HEK293 (cell line): ENCODE results near the gene NUDT5.

ENCODE experiments used
- CTCF ChIA-PET: fragments of 350-600 bp; formaldehyde crosslinking; extraction: SDS; loops from one replicate; lab custom pipeline; 2021; ENCODE audit warnings: antibody characterized with exemption; lab: Yijun Ruan, JAX
- POLR2A ChIA-PET: fragments of 300-600 bp; formaldehyde crosslinking; extraction: SDS; loops from one replicate; lab custom pipeline; 2020; ENCODE audit warnings: antibody characterized with exemption, inconsistent platforms; lab: Yijun Ruan, JAX
- H3K27ac ChIP-seq: fragments of 200-500 bp; sonication (Bioruptor generic); 2 replicates; pipeline ENCODE4 v1.5.1; 2014; ENCODE audit warnings: low read depth, low read length, control low read depth, inconsistent platforms; ENCODE audit errors: extremely low read depth
- H3K36me3 ChIP-seq, 2 experiments: fragments of 200-500 bp in 1 of 2; sonication (Bioruptor generic) in 1 of 2; 1 replicate in 1 of 2; 2 replicates in 1 of 2; pipeline ENCODE4 v1.5.1; 2014 to 2017; ENCODE audit warnings: inconsistent platforms in 2 of 2, low read length in 2 of 2; ENCODE audit not compliant: control insufficient read depth in 2 of 2, insufficient read depth in 1 of 2
- H3K4me1 ChIP-seq: fragments of 200-500 bp; sonication (Bioruptor generic); 2 replicates; pipeline ENCODE4 v1.5.1; 2014; ENCODE audit warnings: mild to moderate bottlenecking, low read length, inconsistent platforms; ENCODE audit not compliant: control insufficient read depth, insufficient read depth
- H3K4me3 ChIP-seq: 2 replicates; pipeline ENCODE4 v1.5.1; 2011; ENCODE audit warnings: low read depth, mild to moderate bottlenecking, control low read depth, low read length, moderate library complexity
- H3K9me3 ChIP-seq: fragments of 200-500 bp; sonication (Bioruptor generic); 2 replicates; pipeline ENCODE4 v1.5.1; 2014; ENCODE audit warnings: low read depth, low read length, inconsistent platforms; ENCODE audit not compliant: control insufficient read depth, insufficient read depth
- EGR2 ChIP-seq: fragments of 450-650 bp; formaldehyde crosslinking; IDR thresholded peaks from 2 replicates; pipeline ENCODE4 v1.5.1; 2016; ENCODE audit warnings: low read depth, missing biosample characterization, missing genetic modification characterization
- HOXA7 ChIP-seq: sonication (generic); formaldehyde crosslinking; IDR thresholded peaks from 2 replicates; pipeline ENCODE4 v1.8.1; 2022; ENCODE audit warnings: missing genetic modification reagents, borderline replicate concordance
- PRDM10 ChIP-seq: fragments of 450-650 bp; formaldehyde crosslinking; IDR thresholded peaks from 2 replicates; pipeline ENCODE4 v1.5.1; 2016; ENCODE audit warnings: missing biosample characterization, missing genetic modification characterization
- TRIM28 ChIP-seq: IDR thresholded peaks from 2 replicates; pipeline ENCODE4 v1.6.1; 2011; ENCODE audit warnings: low read length, control low read depth, borderline replicate concordance
- ZFP37 ChIP-seq: fragments of 450-650 bp; formaldehyde crosslinking; IDR thresholded peaks from 2 replicates; pipeline ENCODE4 v1.5.1; 2016; ENCODE audit warnings: missing biosample characterization, missing genetic modification characterization
- ZFP41 ChIP-seq: fragments of 450-650 bp; formaldehyde crosslinking; IDR thresholded peaks from 2 replicates; pipeline ENCODE4 v1.5.1; 2016; ENCODE audit warnings: missing biosample characterization, missing genetic modification characterization, borderline replicate concordance
- ZNF174 ChIP-seq: fragments of 450-650 bp; formaldehyde crosslinking; IDR thresholded peaks from 2 replicates; pipeline ENCODE4 v1.5.0; 2017; ENCODE audit warnings: missing biosample characterization, mild to moderate bottlenecking, missing genetic modification characterization
- ZNF223 ChIP-seq: fragments of 450-650 bp; formaldehyde crosslinking; IDR thresholded peaks from 2 replicates; pipeline ENCODE4 v1.5.1; 2016; ENCODE audit warnings: missing biosample characterization, missing genetic modification characterization
- ZNF24 ChIP-seq: fragments of 450-650 bp; formaldehyde crosslinking; IDR thresholded peaks from 2 replicates; pipeline ENCODE4 v1.5.1; 2016; ENCODE audit warnings: missing biosample characterization, missing genetic modification characterization
- ZNF311 ChIP-seq: fragments of 450-650 bp; formaldehyde crosslinking; IDR thresholded peaks from 2 replicates; pipeline ENCODE4 v1.5.1; 2017; ENCODE audit warnings: missing biosample characterization, missing genetic modification characterization, borderline replicate concordance
- ZNF350 ChIP-seq: fragments of 450-650 bp; formaldehyde crosslinking; IDR thresholded peaks from 2 replicates; pipeline ENCODE4 v1.5.0; 2017; ENCODE audit warnings: missing biosample characterization, mild to moderate bottlenecking, missing genetic modification characterization
- ZNF362 ChIP-seq: fragments of 450-650 bp; formaldehyde crosslinking; IDR thresholded peaks from 2 replicates; pipeline ENCODE4 v1.5.1; 2016; ENCODE audit warnings: missing biosample characterization, missing genetic modification characterization
- ZNF398 ChIP-seq: fragments of 450-650 bp; formaldehyde crosslinking; IDR thresholded peaks from 2 replicates; pipeline ENCODE4 v1.5.1; 2017; ENCODE audit warnings: missing biosample characterization, missing genetic modification characterization
- ZNF433 ChIP-seq: fragments of 450-650 bp; formaldehyde crosslinking; IDR thresholded peaks from 2 replicates; pipeline ENCODE4 v1.5.1; 2016; ENCODE audit warnings: missing biosample characterization, missing genetic modification characterization, low read depth
- ZNF621 ChIP-seq: fragments of 450-650 bp; formaldehyde crosslinking; IDR thresholded peaks from 2 replicates; pipeline ENCODE4 v1.5.1; 2017; ENCODE audit warnings: missing biosample characterization, missing genetic modification characterization
- ZNF626 ChIP-seq: fragments of 450-650 bp; sonication (Bioruptor Pico); formaldehyde crosslinking; IDR thresholded peaks from 2 replicates; pipeline ENCODE4 v1.5.1; 2018; ENCODE audit warnings: missing biosample characterization, missing genetic modification characterization, inconsistent platforms
- ZNF645 ChIP-seq: fragments of 450-650 bp; formaldehyde crosslinking; IDR thresholded peaks from 2 replicates; pipeline ENCODE4; 2016; ENCODE audit warnings: missing biosample characterization, missing genetic modification characterization
- ZNF707 ChIP-seq: fragments of 450-650 bp; formaldehyde crosslinking; IDR thresholded peaks from 2 replicates; pipeline ENCODE4 v1.5.1; 2016; ENCODE audit warnings: missing biosample characterization, missing genetic modification characterization
- ZNF776 ChIP-seq: fragments of 450-650 bp; formaldehyde crosslinking; IDR thresholded peaks from 2 replicates; pipeline ENCODE4 v1.5.0; 2017; ENCODE audit warnings: missing biosample characterization, missing genetic modification characterization, borderline replicate concordance

Gene NUDT5

GRCh38 chr10:12179606-12180170 is 16.0 kb downstream of the NUDT5 start:
- POLR2A ChIA-PET = no interaction called here
- Histone ChIP-seq H3K27ac (no peak overlapping the region), H3K36me3 (peaks cover 41 to 84% of the 10 kb centered on the region in 2 experiments), H3K4me1 (no peaks in the 10 kb centered on the region), H3K4me3 (no peak overlapping the region), H3K9me3 (no peaks in the 10 kb centered on the region)
- CTCF ChIA-PET = interaction anchor here (1.2 kb wide), 1 partner anchor 35 kb away, joined by 3 read pairs; no protein-coding TSS in a partner anchor
- TF ChIP-seq ZNF311 (tag by site-specific recombination) = no peak
- TF ChIP-seq ZFP37 (tag by site-specific recombination) = no peak
- no peak for TF ChIP-seq ZNF362 (tag by site-specific recombination)
- TF ChIP-seq ZNF174 (tag by site-specific recombination) = no peak
- TF ChIP-seq ZNF223 (tag by site-specific recombination) = no peak
- TF ChIP-seq ZNF707 (tag by site-specific recombination) = no peak
- no peak for TF ChIP-seq EGR2 (tag by site-specific recombination)
- TF ChIP-seq PRDM10 (tag by site-specific recombination) = no peak
- TF ChIP-seq ZNF621 (tag by site-specific recombination) = no peak
- TF ChIP-seq TRIM28 = no peak
- no peak for TF ChIP-seq ZNF433
- TF ChIP-seq ZNF24 (tag by site-specific recombination) = no peak

GRCh38 chr10:12177642-12178041 is 18.0 kb downstream of the NUDT5 start:
- CTCF ChIA-PET = no interaction called here
- no peaks in the 10 kb centered on the region for H3K9me3 ChIP-seq
- no peak overlapping the region for H3K27ac ChIP-seq
- POLR2A ChIA-PET = no interaction called here
- H3K4me1 ChIP-seq = no peaks in the 10 kb centered on the region
- peaks cover 35 to 85% of the 10 kb centered on the region in 2 experiments for H3K36me3 ChIP-seq
- no peak for TF ChIP-seq ZNF645 (tag by site-specific recombination)
- no peak for TF ChIP-seq ZNF776 (tag by site-specific recombination)
- TF ChIP-seq ZNF626 (tag by site-specific recombination) = no peak
- TF ChIP-seq ZFP41 (tag by site-specific recombination) = no peak
- no peak for TF ChIP-seq HOXA7 (CRISPR knock-in tag)
- no peak for TF ChIP-seq ZNF398 (tag by site-specific recombination)
- no peak for TF ChIP-seq ZNF350 (tag by site-specific recombination)
- H3K4me3 ChIP-seq = no peak overlapping the region
